ENCODE results near the gene IARS1. TPM values are rescaled to one million over a fixed set of nuclear protein-coding genes. Genes with fewer than 3 reads are reported as not detected.

IARS1 gene
- total RNA-seq, 2 experiments from 2014 or later = 49.8 to 56.8 TPM

DNA sequence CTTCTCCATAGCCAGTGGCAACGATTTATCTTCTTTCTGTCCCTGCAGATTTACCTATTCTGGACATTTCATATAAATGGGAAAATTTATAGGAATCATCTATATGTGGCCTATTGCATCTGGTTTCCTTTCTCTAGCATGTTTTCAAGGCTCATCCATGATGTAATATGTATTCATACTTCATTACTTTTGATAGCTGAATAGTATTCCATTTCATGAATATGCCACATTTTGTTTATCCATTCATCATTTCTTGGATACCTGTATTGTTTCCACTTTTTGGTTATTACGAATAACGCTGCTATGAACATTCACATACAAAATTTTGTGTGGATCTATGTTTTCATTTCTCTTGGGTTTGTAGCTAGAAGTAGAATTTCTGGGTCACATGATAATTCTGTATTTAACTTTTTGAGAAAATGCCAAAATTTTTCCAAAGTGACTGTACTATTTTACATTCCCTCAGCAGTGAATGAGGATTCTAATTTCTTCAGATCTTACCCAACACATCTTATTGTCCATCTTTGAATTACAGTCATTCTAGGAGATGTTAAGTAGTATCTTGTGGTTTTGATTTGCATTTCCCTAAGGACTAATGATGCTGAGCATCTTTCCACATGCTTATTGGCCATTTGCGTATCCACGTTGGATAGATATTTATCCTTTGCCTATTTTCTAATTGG, 3.6 kb downstream of the IARS1 start:
- peaks cover 68% of the 10 kb centered on the region for H3K4me1 Mint-ChIP-seq (ENCODE audit: low read depth)

DNA sequence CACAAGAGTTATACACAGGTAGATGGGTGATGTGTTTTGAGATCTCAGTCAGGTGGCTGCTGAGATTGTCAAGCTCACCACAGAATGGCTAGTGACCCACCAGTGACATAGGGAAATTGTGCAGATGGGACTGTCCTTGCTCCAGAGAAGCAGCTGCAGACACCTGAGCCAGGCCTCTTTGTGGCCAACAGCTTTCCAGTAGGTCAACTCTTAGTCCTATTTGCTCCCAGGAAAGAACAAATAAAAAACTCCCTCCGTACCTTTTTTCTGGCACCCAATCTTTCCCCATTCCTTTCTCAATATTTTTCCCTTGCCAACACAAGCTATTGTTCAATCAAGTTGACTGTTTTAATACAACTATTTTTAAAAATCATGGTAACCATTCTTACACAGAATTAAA, 14.2 kb downstream of the IARS1 start:
- peaks cover 78% of the 10 kb centered on the region for H3K36me3 ChIP-seq (ENCODE audit: insufficient read depth, low read length)
- POLR2A ChIA-PET = no interaction called here
- CTCF ChIA-PET = no interaction called here

More for the DNA sequence above, 3.6 kb downstream of the IARS1 start:
- peaks cover 58% of the 10 kb centered on the region for H3K36me3 Mint-ChIP-seq (ENCODE audit: low read depth)
- Histone ChIP-seq H3K27me3 (ENCODE audit: control insufficient read depth in 1 of 2, insufficient read depth in 2 of 2, low read length in 2 of 2) (no peaks in the 10 kb centered on the region), H3K4me1 (ENCODE audit: insufficient read depth, low read length) (peaks cover 25% of the 10 kb centered on the region), H3K4me3 (ENCODE audit: low read length) (no peak overlapping the region), H3K9me3 (ENCODE audit: control insufficient read depth in 1 of 2, insufficient read depth in 1 of 2, low read length in 2 of 2) (no peaks in the 10 kb centered on the region), H3K36me3 (ENCODE audit: insufficient read depth, low read length) (peaks cover 33% of the 10 kb centered on the region), H3K27ac (ENCODE audit: low read depth in 1 of 2, low read length in 2 of 2) (no peak overlapping the region)
- POLR2A ChIA-PET = interaction anchor here (0.7 kb wide), 1 partner anchor 36 kb away, joined by 3 read pairs; the partner anchor contains the start of gene CENPP
- H3K27me3 Mint-ChIP-seq = no peaks in the 10 kb centered on the region
- no peaks in the 10 kb centered on the region for H3K9me3 Mint-ChIP-seq
- CTCF ChIA-PET = interaction anchor here (0.5 kb wide), 1 partner anchor 677 kb away, joined by 3 read pairs; no protein-coding TSS in a partner anchor
- DNase-seq = no peak
- ATAC-seq (ENCODE audit: poor library complexity) = no peak
- peak overlapping the region; percentile 36 for H3K27ac Mint-ChIP-seq
- no peak overlapping the region for H3K4me3 Mint-ChIP-seq
- TF ChIP-seq, protein P1, sequence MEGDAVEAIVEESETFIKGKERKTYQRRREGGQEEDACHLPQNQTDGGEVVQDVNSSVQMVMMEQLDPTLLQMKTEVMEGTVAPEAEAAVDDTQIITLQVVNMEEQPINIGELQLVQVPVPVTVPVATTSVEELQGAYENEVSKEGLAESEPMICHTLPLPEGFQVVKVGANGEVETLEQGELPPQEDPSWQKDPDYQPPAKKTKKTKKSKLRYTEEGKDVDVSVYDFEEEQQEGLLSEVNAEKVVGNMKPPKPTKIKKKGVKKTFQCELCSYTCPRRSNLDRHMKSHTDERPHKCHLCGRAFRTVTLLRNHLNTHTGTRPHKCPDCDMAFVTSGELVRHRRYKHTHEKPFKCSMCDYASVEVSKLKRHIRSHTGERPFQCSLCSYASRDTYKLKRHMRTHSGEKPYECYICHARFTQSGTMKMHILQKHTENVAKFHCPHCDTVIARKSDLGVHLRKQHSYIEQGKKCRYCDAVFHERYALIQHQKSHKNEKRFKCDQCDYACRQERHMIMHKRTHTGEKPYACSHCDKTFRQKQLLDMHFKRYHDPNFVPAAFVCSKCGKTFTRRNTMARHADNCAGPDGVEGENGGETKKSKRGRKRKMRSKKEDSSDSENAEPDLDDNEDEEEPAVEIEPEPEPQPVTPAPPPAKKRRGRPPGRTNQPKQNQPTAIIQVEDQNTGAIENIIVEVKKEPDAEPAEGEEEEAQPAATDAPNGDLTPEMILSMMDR (IDR thresholded peaks at IDR 0.05) = no peak
- intact Hi-C loops (cut with DNase I, micrococcal nuclease) = loop anchor here in 1 of 2 experiments (5.0 to 10.0 kb wide), 7 partner anchors 173 to 1965 kb away; partner anchors contain the start of genes BICD2, FAM120A, FAM120AOS and IPPK

DNA sequence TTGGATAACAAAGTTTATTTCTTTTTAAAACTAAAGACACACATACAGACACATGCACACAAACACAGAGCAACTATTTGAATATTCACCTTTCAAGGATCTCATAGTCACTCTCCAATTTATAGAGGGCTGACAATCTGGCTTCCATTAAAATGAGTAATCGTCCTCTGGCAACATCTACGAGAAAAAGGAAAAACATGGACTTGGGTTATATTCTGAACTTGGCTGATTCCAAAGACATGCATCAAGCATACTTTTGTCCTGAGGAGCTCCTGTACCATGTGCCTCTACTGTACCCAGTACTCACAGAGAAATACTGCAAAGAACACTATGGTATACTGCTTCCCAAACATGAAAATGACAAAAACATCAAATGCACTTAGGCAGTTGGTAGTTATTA, 15.4 kb downstream of the IARS1 start:
- H3K27ac Mint-ChIP-seq = no peak overlapping the region
- Histone ChIP-seq H3K4me1 (ENCODE audit: insufficient read depth, low read length) (peaks cover 12% of the 10 kb centered on the region), H3K4me3 (ENCODE audit: low read length) (no peak overlapping the region), H3K27me3 (ENCODE audit: control insufficient read depth in 1 of 2, insufficient read depth in 2 of 2, low read length in 2 of 2) (no peaks in the 10 kb centered on the region), H3K36me3 (ENCODE audit: insufficient read depth, low read length) (peaks cover 78% of the 10 kb centered on the region), H3K9me3 (ENCODE audit: control insufficient read depth in 1 of 2, insufficient read depth in 1 of 2, low read length in 2 of 2) (no peaks in the 10 kb centered on the region), H3K27ac (ENCODE audit: low read depth in 1 of 2, low read length in 2 of 2) (no peak overlapping the region)
- intact Hi-C loops (cut with DNase I, micrococcal nuclease) = no loop called here
- POLR2A ChIA-PET = no interaction called here
- no peak overlapping the region for H3K4me3 Mint-ChIP-seq
- peaks cover 99% of the 10 kb centered on the region for H3K36me3 Mint-ChIP-seq (ENCODE audit: low read depth)
- H3K4me1 Mint-ChIP-seq (ENCODE audit: low read depth) = peaks cover 35% of the 10 kb centered on the region
- CTCF ChIA-PET = no interaction called here
- DNase-seq = no peak
- TF ChIP-seq, protein P1 (IDR thresholded peaks at IDR 0.05) = no peak
- H3K9me3 Mint-ChIP-seq = no peaks in the 10 kb centered on the region
- H3K27me3 Mint-ChIP-seq = no peaks in the 10 kb centered on the region
- no peak for ATAC-seq (ENCODE audit: poor library complexity)

More for the DNA sequence above, 14.2 kb downstream of the IARS1 start:
- Histone ChIP-seq H3K9me3 (ENCODE audit: control insufficient read depth in 1 of 2, insufficient read depth in 1 of 2, low read length in 2 of 2) (no peaks in the 10 kb centered on the region), H3K27ac (ENCODE audit: low read depth in 1 of 2, low read length in 2 of 2) (no peak overlapping the region), H3K27me3 (ENCODE audit: control insufficient read depth in 1 of 2, insufficient read depth in 2 of 2, low read length in 2 of 2) (no peaks in the 10 kb centered on the region), H3K4me3 (ENCODE audit: low read length) (no peak overlapping the region), H3K4me1 (ENCODE audit: insufficient read depth, low read length) (peaks cover 12% of the 10 kb centered on the region)
- peaks cover 95% of the 10 kb centered on the region for H3K36me3 Mint-ChIP-seq (ENCODE audit: low read depth)
- H3K4me3 Mint-ChIP-seq = no peak overlapping the region
- no peaks in the 10 kb centered on the region for H3K9me3 Mint-ChIP-seq
- H3K4me1 Mint-ChIP-seq (ENCODE audit: low read depth) = peaks cover 35% of the 10 kb centered on the region
- no peaks in the 10 kb centered on the region for H3K27me3 Mint-ChIP-seq
- TF ChIP-seq, protein P1 (IDR thresholded peaks at IDR 0.05) = no peak
- DNase-seq = no peak
- ATAC-seq (ENCODE audit: poor library complexity) = no peak
- H3K27ac Mint-ChIP-seq = no peak overlapping the region
- intact Hi-C loops (cut with DNase I, micrococcal nuclease) = no loop called here

Data from CD4-positive, alpha-beta T cell (primary cell).